Osteocyte (in vitro differentiated cells): Measurements from ENCODE around the gene SDC4. TPM values are rescaled to one million over a fixed set of nuclear protein-coding genes. Genes with fewer than 3 reads are reported as not detected.

ENCODE experiments used
- DNase-seq: peaks from one replicate; pipeline ENCODE4 v3.0.0; 2021; ENCODE audit warnings: mixed read lengths; ENCODE audit not compliant: unreplicated experiment; ENCODE audit errors: extremely low spot score
- H3K27ac Mint-ChIP-seq: one replicate; pipeline ENCODE4 v1.8.0; 2021; ENCODE audit warnings: mild to moderate bottlenecking, mixed read lengths; ENCODE audit not compliant: unreplicated experiment
- H3K27me3 Mint-ChIP-seq: one replicate; pipeline ENCODE4 v1.8.0; 2021; ENCODE audit warnings: mixed read lengths; ENCODE audit not compliant: unreplicated experiment
- H3K36me3 Mint-ChIP-seq: one replicate; pipeline ENCODE4 v1.8.0; 2021; ENCODE audit warnings: mixed read lengths; ENCODE audit not compliant: unreplicated experiment
- H3K4me1 Mint-ChIP-seq: one replicate; pipeline ENCODE4 v1.8.0; 2021; ENCODE audit warnings: mixed read lengths; ENCODE audit not compliant: unreplicated experiment
- H3K4me3 Mint-ChIP-seq: one replicate; pipeline ENCODE4 v1.8.0; 2021; ENCODE audit warnings: mild to moderate bottlenecking, moderate library complexity, mixed read lengths; ENCODE audit not compliant: unreplicated experiment
- H3K9me3 Mint-ChIP-seq: one replicate; pipeline ENCODE4 v1.8.0; 2021; ENCODE audit warnings: mixed read lengths; ENCODE audit not compliant: unreplicated experiment
- long read RNA-seq: library from polyadenylated mRNA; unstranded; transcript quantifications from one replicate; pipeline ENCODE4 v2.0.0, GENCODE V29; 2021
- total RNA-seq: library from RNA; stranded (reverse); gene quantifications from 2 replicates; pipeline ENCODE4 v1.2.1, GENCODE V29; 2021
- TF ChIP-seq, protein P1 (sequence below): fragments of 200-600 bp; sonication (generic); IDR thresholded peaks from 2 replicates; pipeline ENCODE4 v1.5.0; 2021; ENCODE audit warnings: antibody characterized with exemption, mild to moderate bottlenecking, moderate library complexity

The SDC4 gene, protein sequence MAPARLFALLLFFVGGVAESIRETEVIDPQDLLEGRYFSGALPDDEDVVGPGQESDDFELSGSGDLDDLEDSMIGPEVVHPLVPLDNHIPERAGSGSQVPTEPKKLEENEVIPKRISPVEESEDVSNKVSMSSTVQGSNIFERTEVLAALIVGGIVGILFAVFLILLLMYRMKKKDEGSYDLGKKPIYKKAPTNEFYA
- 31.5 and 32.3 TPM in 2 replicates for total RNA-seq
- long read RNA-seq, transcript SDC4-201 (5 exons, 2,613 nt): major isoform, 29 of 36 reads
- long read RNA-seq, partial matches to known transcripts: 1 of 36 reads
- long read RNA-seq, other reads (novel, unspliced or antisense): 6 of 36 reads

DNA sequence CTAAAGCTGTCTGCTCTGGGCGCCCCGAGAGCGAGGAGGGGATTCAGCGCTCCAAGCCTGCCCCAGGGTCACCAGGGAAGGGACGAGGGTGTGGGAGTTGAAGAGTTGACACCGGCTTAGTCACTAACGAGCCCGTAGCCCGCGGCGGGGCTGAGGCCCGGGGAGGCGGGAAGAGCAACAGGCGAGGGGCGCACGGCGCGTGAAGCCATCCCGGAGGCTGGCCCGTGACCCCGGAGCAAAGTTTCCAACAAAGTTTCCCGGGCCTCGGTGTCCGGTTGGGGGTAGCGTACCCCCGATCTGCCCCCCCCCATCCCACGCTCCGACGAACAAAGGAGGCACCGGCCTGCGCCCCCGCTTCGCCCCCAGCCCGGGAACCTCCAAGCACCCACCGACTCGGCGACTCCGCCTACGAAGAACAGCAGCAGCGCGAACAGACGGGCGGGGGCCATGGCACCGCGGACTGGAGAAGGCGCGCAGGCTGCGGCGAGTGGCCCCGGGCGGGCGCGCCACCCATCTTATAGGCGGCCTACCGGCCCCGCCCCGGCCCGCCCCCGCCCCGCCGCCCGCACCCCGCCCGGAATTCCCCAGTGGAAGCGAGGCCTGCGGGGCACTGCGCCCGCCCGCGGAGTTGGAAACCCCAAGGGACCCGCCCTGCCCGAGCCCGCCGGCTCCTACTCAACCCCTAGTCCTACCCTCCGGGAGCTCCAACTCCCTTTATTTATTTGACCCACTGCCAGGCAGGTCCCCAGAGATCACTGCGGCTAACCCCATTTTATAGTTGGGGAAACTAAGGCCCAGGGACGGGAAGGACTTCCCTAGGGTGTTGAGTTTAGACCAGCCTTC, at the start of gene SDC4:
TSS of gene SDC4 (minus strand) at position 489 of the 843 bp plus-strand sequence. CDS start at position 449, 40 bp downstream.
- TF ChIP-seq, protein P1, sequence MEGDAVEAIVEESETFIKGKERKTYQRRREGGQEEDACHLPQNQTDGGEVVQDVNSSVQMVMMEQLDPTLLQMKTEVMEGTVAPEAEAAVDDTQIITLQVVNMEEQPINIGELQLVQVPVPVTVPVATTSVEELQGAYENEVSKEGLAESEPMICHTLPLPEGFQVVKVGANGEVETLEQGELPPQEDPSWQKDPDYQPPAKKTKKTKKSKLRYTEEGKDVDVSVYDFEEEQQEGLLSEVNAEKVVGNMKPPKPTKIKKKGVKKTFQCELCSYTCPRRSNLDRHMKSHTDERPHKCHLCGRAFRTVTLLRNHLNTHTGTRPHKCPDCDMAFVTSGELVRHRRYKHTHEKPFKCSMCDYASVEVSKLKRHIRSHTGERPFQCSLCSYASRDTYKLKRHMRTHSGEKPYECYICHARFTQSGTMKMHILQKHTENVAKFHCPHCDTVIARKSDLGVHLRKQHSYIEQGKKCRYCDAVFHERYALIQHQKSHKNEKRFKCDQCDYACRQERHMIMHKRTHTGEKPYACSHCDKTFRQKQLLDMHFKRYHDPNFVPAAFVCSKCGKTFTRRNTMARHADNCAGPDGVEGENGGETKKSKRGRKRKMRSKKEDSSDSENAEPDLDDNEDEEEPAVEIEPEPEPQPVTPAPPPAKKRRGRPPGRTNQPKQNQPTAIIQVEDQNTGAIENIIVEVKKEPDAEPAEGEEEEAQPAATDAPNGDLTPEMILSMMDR: no peak
- peaks cover 51% of the 10 kb centered on the region for H3K4me1 Mint-ChIP-seq
- no peaks in the 10 kb centered on the region for H3K9me3 Mint-ChIP-seq
- H3K27ac Mint-ChIP-seq: peak within 1 kb of the TSS; percentile 80
- H3K4me3 Mint-ChIP-seq: peak within 1 kb of the TSS; percentile 80
- H3K27me3 Mint-ChIP-seq: no peaks in the 10 kb centered on the region
- H3K36me3 Mint-ChIP-seq: no peaks in the 10 kb centered on the region
- no peak for DNase-seq

DNA sequence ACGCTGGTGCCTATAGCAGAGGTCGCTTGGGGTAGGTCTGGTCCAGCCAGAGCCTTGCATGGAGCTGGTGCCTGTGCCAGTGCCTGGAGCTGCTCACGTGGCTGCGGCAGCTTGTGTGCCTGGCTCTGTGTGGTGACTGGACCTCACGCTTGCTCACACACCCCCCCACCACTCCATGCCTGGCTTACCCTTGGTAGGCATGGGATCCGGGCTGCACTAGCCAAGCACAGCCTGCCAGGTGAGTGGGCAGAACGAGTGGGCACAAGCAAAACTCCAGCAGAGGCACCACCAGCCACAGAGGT, 46.8 kb upstream of the SDC4 start:
- no peak for DNase-seq

DNA sequence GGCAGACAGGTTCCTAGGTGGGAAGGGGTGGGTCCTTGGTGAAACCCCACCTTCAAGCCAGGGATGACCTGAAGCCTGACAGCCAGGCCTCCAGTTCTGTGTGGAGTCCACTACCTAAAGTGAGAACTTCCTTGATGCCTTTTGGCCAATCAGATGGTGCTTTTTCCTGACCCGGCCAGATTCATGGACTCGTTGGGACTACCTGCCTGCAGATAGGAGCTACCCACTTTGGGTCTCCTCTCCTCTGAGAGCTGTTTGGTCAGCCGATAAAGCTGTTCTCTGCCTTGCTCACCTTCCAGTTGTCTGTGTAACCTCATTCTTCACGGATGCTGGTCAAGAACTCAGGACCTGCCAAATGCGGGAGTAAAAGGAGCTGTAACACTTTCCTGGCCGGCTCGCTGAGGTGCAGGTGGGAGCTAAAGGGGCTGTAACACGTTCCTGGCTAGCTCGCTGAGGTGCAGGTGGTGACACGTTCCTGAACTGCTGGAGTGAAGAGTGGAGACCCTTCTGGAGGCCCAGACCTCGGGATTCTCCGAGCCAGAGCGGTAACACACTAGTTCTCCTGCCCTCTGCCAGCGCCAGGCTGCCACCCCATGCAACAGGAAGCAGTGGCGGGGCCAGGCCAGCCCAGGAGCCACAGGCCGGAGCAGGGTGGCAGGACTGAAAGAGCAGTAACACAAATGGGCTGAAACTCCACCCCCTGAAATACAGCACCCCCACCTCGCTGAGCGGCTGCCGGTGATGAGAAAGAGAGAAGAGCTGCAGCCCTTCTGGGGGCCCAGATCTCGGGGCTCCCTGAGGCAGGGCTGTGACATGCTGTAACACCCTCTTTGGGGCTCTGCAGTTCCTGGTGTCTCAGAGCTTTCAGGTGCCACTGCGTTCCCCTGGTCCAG, 46.2 kb upstream of the SDC4 start:
- H3K27ac Mint-ChIP-seq: no peak overlapping the region
- H3K9me3 Mint-ChIP-seq: peaks cover 11% of the 10 kb centered on the region
- no peaks in the 10 kb centered on the region for H3K4me1 Mint-ChIP-seq
- TF ChIP-seq, protein P1: no peak
- DNase-seq: peak; percentile 78
- no peaks in the 10 kb centered on the region for H3K27me3 Mint-ChIP-seq
- H3K4me3 Mint-ChIP-seq: no peak overlapping the region
- H3K36me3 Mint-ChIP-seq: peaks cover 5% of the 10 kb centered on the region

More for the DNA sequence above, 46.8 kb upstream of the SDC4 start:
- Mint-ChIP-seq H3K27me3 (no peaks in the 10 kb centered on the region), H3K27ac (no peak overlapping the region), H3K36me3 (peaks cover 5% of the 10 kb centered on the region), H3K4me3 (no peak overlapping the region), H3K9me3 (peaks cover 16% of the 10 kb centered on the region), H3K4me1 (no peaks in the 10 kb centered on the region)
- TF ChIP-seq, protein P1: no peak

DNA sequence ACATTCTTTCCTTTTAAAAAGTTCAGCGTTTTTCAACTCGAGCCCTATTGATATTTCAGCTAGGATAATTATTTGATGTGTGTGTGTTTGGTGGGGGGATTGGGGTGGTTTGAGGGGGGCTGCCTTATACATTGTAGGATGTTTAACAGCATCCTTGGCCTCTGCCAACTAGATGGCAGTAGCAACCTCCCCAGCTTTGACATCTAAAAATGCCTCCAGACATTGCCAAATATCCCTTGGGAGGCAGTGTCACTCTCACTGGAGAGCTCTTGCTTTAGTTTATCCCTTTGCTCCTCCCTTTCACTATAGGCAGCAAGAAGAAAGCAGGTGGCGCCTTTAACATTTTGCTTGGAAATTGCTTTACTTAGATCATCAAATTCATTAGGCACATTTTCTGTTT, 44.5 kb upstream of the SDC4 start:
- H3K4me3 Mint-ChIP-seq: no peak overlapping the region
- no peaks in the 10 kb centered on the region for H3K9me3 Mint-ChIP-seq
- H3K36me3 Mint-ChIP-seq: peaks cover 2% of the 10 kb centered on the region
- no peak for DNase-seq
- H3K4me1 Mint-ChIP-seq: no peaks in the 10 kb centered on the region
- TF ChIP-seq, protein P1: no peak
- no peaks in the 10 kb centered on the region for H3K27me3 Mint-ChIP-seq
- H3K27ac Mint-ChIP-seq: no peak overlapping the region
